ENCODE measurements around the gene PPFIA1. TPM values are rescaled to one million over a fixed set of nuclear protein-coding genes. Genes with fewer than 3 reads are reported as not detected.

PPFIA1 gene
- total RNA-seq, 2 donors from 2014 or later: 47.8 to 82.9 TPM

GRCh38 chr11:70420008-70420464, 149.5 kb downstream of the PPFIA1 start:
- no peak for ATAC-seq (ENCODE audit: insufficient number of reproducible peaks, low FRiP score, low read depth)
- no peaks in the 10 kb centered on the region for H3K27me3 ChIP-seq (replicated peaks; ENCODE audit: insufficient read depth)
- no peak for DNase-seq (ENCODE audit: low spot score)
- no peaks in the 10 kb centered on the region for H3K4me1 ChIP-seq (ENCODE audit: control insufficient read depth in 1 of 2, low read depth in 2 of 2)
- H3K9me3 ChIP-seq: no peaks in the 10 kb centered on the region
- no peak for TF ChIP-seq CTCF (IDR thresholded peaks at IDR 0.05)
- peaks cover 85% of the 10 kb centered on the region for H3K36me3 ChIP-seq
- no peak overlapping the region for H3K27ac ChIP-seq
- no peak overlapping the region for H3K4me3 ChIP-seq

- no peaks in the 10 kb centered on the region for H3K9me3 ChIP-seq
- DNase-seq (ENCODE audit: low spot score) (no peak), ATAC-seq (ENCODE audit: insufficient number of reproducible peaks, low FRiP score, low read depth) (no peak)
- no peaks in the 10 kb centered on the region for H3K4me1 ChIP-seq (ENCODE audit: control insufficient read depth in 1 of 2, low read depth in 2 of 2)
- H3K4me3 ChIP-seq: no peak overlapping the region
- H3K27ac ChIP-seq: no peak overlapping the region
- no peak for TF ChIP-seq CTCF (IDR thresholded peaks at IDR 0.05)
- no peaks in the 10 kb centered on the region for H3K27me3 ChIP-seq (replicated peaks; ENCODE audit: insufficient read depth)
- peaks cover 85% of the 10 kb centered on the region for H3K36me3 ChIP-seq
These were observed 150.0 kb downstream of the PPFIA1 start for GRCh38 chr11:70420496-70420895.

GRCh38 chr11:70421123-70421522, 150.6 kb downstream of the PPFIA1 start:
- Histone ChIP-seq H3K4me3 (no peak overlapping the region), H3K4me1 (ENCODE audit: control insufficient read depth in 1 of 2, low read depth in 2 of 2) (no peaks in the 10 kb centered on the region), H3K36me3 (peaks cover 84% of the 10 kb centered on the region), H3K9me3 (no peaks in the 10 kb centered on the region), H3K27me3 (replicated peaks; ENCODE audit: insufficient read depth) (no peaks in the 10 kb centered on the region), H3K27ac (no peak overlapping the region)
- no peak for TF ChIP-seq CTCF (IDR thresholded peaks at IDR 0.05)
- DNase-seq (ENCODE audit: low spot score) (no peak), ATAC-seq (ENCODE audit: insufficient number of reproducible peaks, low FRiP score, low read depth) (no peak)

- H3K36me3 ChIP-seq: peaks cover 69% of the 10 kb centered on the region
- ATAC-seq (ENCODE audit: insufficient number of reproducible peaks, low FRiP score, low read depth) (no peak), DNase-seq (ENCODE audit: low spot score) (no peak)
- peaks cover 0 to 8% of the 10 kb centered on the region in 2 donors for H3K4me1 ChIP-seq (ENCODE audit: control insufficient read depth in 1 of 2, low read depth in 2 of 2)
- H3K4me3 ChIP-seq: no peak overlapping the region
- no peak overlapping the region for H3K27ac ChIP-seq
- no peak for TF ChIP-seq CTCF (IDR thresholded peaks at IDR 0.05)
- H3K27me3 ChIP-seq (replicated peaks; ENCODE audit: insufficient read depth): no peaks in the 10 kb centered on the region
- no peaks in the 10 kb centered on the region for H3K9me3 ChIP-seq
These were observed 152.4 kb downstream of the PPFIA1 start for GRCh38 chr11:70422692-70423522.

GRCh38 chr11:70423523-70424505, 153.3 kb downstream of the PPFIA1 start:
- peaks cover 63% of the 10 kb centered on the region for H3K36me3 ChIP-seq
- peaks cover 0 to 8% of the 10 kb centered on the region in 2 donors for H3K4me1 ChIP-seq (ENCODE audit: control insufficient read depth in 1 of 2, low read depth in 2 of 2)
- no peaks in the 10 kb centered on the region for H3K9me3 ChIP-seq
- H3K27ac ChIP-seq: no peak overlapping the region
- no peak for TF ChIP-seq CTCF (IDR thresholded peaks at IDR 0.05)
- H3K4me3 ChIP-seq: no peak overlapping the region
- ATAC-seq (ENCODE audit: insufficient number of reproducible peaks, low FRiP score, low read depth): no peak
- no peak for DNase-seq (ENCODE audit: low spot score)
- H3K27me3 ChIP-seq (replicated peaks; ENCODE audit: insufficient read depth): no peaks in the 10 kb centered on the region

Measured in thoracic aorta (tissue), 2 donors.